ENCODE data around the gene TRPM4.
A peak's percentile ranks its signal among the peaks of the same experiment; 100 is the strongest.

TRPM4 gene

GRCh38 chr19:49157445-49158224, at the start of gene TRPM4:
Gene TRPM4 (plus strand): TSS chr19:49157792. CDS start chr19:49157867, 75 bp downstream.
- peak; percentile 99 for ATAC-seq
- TF ChIP-seq PPARA (CRISPR knock-in tag; IDR thresholded peaks at IDR 0.05; ENCODE audit: borderline replicate concordance), result no peak
- no peak for TF ChIP-seq POU6F1 (CRISPR knock-in tag; IDR thresholded peaks at IDR 0.05; ENCODE audit: borderline replicate concordance, low read depth)
- no peak for TF ChIP-seq ZFP30 (CRISPR knock-in tag; IDR thresholded peaks at IDR 0.05)
- TF ChIP-seq ZNF8 (CRISPR knock-in tag; IDR thresholded peaks at IDR 0.05), result no peak

- TF ChIP-seq TSHZ2 (CRISPR knock-in tag; IDR thresholded peaks at IDR 0.05), result no peak
- no peak for TF ChIP-seq SNAI2 (CRISPR knock-in tag; IDR thresholded peaks at IDR 0.05)
- TF ChIP-seq BACH2 (CRISPR knock-in tag; IDR thresholded peaks at IDR 0.05; ENCODE audit: borderline replicate concordance), result no peak
- TF ChIP-seq ZFP3 (CRISPR knock-in tag; IDR thresholded peaks at IDR 0.05), result no peak
- no peak for TF ChIP-seq TCF4 (CRISPR knock-in tag; IDR thresholded peaks at IDR 0.05; ENCODE audit: borderline replicate concordance)
- no peak for TF ChIP-seq PATZ1 (CRISPR knock-in tag; IDR thresholded peaks at IDR 0.05; ENCODE audit: borderline replicate concordance)
- TF ChIP-seq ARNTL (CRISPR knock-in tag; IDR thresholded peaks at IDR 0.05; ENCODE audit: borderline replicate concordance, low read depth), result no peak
- TF ChIP-seq ZC3H10 (CRISPR knock-in tag; IDR thresholded peaks at IDR 0.05), result no peak
- no peak for TF ChIP-seq PPARA (CRISPR knock-in tag; IDR thresholded peaks at IDR 0.05; ENCODE audit: borderline replicate concordance)
- no peak for TF ChIP-seq OSR1 (CRISPR knock-in tag; IDR thresholded peaks at IDR 0.05)
- no peak for TF ChIP-seq POU6F1 (CRISPR knock-in tag; IDR thresholded peaks at IDR 0.05; ENCODE audit: borderline replicate concordance, low read depth)
- no peak for TF ChIP-seq RARB (CRISPR knock-in tag; IDR thresholded peaks at IDR 0.05)
- TF ChIP-seq ZNF565 (CRISPR knock-in tag; conservative IDR thresholded peaks at IDR 0.05; ENCODE audit: low read depth), result no peak
- no peak for TF ChIP-seq ISL1 (CRISPR knock-in tag; IDR thresholded peaks at IDR 0.05)
- TF ChIP-seq ZNF70 (CRISPR knock-in tag; IDR thresholded peaks at IDR 0.05), result no peak
- no peak for TF ChIP-seq TOX (CRISPR knock-in tag; IDR thresholded peaks at IDR 0.05; ENCODE audit: borderline replicate concordance)
- no peak for TF ChIP-seq CREB5 (CRISPR knock-in tag; IDR thresholded peaks at IDR 0.05; ENCODE audit: low read depth)
- TF ChIP-seq ESRRG (CRISPR knock-in tag; IDR thresholded peaks at IDR 0.05), result no peak
- ATAC-seq, result no peak
Observed at GRCh38 chr19:49109051-49109450, 48.5 kb upstream of the TRPM4 start.
